OCI-LY3 (cell line): ENCODE results near the gene ASMT.

ENCODE experiments used
- CTCF ChIP-seq: fragments of 200-600, 300-600 bp; sonication (generic); IDR thresholded peaks from 2 replicates; pipeline ENCODE4 v1.5.1; 2014; ENCODE audit warnings: antibody characterized with exemption, low read length, low read depth
- EZH2phosphoT487 ChIP-seq: fragments of 200-600 bp; shearing (Covaris generic); IDR thresholded peaks from 2 replicates; pipeline ENCODE4 v1.6.1; 2018; ENCODE audit warnings: antibody characterized with exemption, mixed run types, low read depth

DNA sequence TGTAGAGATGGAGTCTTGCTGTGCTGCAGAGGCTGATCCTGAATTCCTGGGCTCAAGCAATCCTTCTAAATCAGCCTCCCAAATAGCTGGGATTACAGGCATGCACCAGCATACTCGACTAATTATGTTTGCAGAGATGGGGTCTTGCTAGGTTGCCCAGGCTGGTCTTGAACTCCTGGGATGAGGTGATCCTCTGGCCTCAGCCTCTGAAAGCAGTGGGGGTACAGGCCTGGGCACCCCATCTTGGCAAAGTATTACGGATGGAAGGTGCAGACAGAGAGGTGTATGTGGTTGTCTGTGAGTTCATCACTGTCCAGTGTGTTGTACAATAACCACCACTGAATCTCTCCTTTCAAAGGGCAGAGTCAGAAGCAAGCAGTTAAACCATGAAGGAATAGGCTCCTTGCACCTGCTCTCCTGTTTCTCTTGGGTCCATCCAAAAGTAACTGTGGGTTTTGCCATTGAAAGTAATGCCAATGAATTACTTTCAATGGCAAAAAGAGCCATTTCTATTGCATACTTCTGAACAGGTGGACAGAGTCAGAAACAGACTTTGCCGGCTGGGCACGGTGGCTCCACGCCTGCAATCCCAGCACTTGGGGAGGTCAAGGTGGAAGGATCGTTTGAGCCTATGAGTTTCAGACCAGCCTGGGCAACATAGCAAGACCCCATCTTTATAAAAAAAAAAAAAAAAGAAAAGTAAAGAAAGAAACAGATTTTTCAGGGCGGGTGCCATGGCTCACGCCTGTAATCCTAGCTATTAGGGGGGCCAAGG lies 30.4 kb upstream of the ASMT start:
- TF ChIP-seq CTCF: no peak
- no peak for TF ChIP-seq EZH2phosphoT487
